Erythroblast (primary cell): ENCODE results near the gene SAMD7.

ENCODE experiments used
- GATA1 ChIP-seq: IDR thresholded peaks from 2 replicates; pipeline ENCODE4 v1.6.1; 2011; ENCODE audit warnings: low read depth, mild to moderate bottlenecking, control low read depth, low read length, moderate library complexity
- POLR2A ChIP-seq: IDR thresholded peaks from 2 replicates; pipeline ENCODE4 v1.6.1; 2011; ENCODE audit warnings: mild to moderate bottlenecking, low read length

- TF ChIP-seq POLR2A (no peak), GATA1 (no peak)
Observed at GRCh38 chr3:169901453-169901852, 9.9 kb upstream of the SAMD7 start.
